NCI-H526 (cell line): Measurements from ENCODE around the gene FPR2.
"Not testable (repeated sequence)": the region's sequence is repeated elsewhere in the genome, so short reads cannot be mapped to it uniquely, and the experiment has no call there.

ENCODE experiments used
- DNase-seq, 2 experiments: peaks; one replicate each; lab custom pipeline; 2025; lab: John Stamatoyannopoulos, UW

Gene FPR2, protein sequence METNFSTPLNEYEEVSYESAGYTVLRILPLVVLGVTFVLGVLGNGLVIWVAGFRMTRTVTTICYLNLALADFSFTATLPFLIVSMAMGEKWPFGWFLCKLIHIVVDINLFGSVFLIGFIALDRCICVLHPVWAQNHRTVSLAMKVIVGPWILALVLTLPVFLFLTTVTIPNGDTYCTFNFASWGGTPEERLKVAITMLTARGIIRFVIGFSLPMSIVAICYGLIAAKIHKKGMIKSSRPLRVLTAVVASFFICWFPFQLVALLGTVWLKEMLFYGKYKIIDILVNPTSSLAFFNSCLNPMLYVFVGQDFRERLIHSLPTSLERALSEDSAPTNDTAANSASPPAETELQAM

DNA sequence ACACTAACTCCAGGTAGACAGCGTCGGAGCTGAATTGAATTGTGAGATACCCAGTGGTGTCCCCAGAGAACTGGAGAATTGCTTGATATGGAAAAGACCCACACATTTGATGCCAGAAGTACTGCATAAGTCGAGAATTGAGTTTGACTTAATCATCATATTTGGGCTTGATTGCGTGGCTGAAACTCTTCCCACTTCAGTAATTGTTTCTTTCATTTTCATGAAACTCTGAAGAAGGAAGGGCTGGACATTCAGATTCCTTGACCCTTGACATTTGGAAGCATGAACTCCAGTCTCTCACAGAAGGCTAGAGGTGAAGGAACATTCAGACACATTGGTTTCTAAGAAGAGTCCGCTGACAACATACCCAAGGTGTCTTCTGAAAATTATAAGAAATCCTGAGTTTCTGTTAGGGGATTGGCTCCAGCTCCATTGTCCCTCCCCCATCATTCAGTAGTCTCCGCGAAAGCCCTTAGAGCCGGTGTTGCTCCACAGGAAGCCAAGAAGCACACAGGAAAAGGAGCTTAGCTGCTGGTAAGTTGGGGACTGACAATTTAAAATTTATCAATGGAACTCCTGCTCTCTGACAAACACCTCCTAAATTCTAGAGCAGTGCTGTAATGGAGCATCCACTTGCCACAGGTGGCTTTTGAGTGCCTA is at the start of gene FPR2:
TSS of gene FPR2 (plus strand) at position 484 of the 660 bp plus-strand sequence. CDS start 7,479 bp downstream, outside the sequence.
- no peak for DNase-seq

DNA sequence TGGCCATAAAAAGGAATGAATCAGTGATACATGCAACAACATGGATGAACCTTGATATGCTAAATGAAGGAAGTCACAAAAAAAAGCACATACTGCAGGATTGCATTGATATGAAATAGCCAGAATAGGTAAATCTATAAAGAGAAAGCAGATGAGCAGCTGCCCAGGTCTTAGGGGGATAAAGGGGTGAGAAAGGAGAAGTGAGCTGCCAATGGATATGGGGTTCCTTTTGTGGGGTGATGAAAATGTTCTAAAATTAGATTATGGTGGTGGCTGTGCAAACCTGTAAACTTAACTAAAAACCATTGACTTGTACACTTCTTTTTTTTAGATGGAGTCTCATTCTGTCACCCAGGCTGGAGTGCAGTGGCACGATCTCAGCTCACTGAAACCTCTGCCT is 49.3 kb upstream of the FPR2 start:
- DNase-seq, result no peak

DNA sequence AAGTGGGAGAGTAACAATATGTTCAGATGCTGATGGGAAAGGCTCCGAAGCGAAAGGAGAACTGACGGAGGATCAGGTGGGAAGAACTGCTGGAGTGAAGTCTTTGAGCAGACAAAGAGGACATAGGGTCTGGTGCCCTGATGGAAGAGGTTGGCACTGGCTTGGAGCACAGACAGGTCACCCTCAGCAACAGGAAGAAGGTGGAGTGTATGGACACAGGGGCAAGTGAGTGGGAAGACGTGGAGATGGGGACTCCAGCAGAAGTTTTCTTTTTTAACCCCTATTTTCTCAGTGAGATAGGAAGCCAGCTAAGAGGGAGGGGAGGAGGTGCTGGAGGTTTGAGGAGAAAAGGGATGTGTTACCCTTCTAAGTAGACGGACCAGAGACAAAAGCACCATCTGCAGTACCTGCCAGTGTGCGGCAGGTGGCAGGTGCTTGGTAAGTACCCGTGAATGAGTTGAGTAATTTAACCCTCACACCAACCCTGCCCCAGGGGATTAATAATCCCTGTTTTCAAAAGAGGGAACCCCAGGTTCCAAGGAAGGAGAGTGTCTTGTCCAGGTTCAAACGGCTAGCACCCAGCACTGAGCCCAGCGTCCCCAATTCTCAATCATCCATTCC is 48.4 kb upstream of the FPR2 start:
- DNase-seq, result peak; percentile 72 to 89

DNA sequence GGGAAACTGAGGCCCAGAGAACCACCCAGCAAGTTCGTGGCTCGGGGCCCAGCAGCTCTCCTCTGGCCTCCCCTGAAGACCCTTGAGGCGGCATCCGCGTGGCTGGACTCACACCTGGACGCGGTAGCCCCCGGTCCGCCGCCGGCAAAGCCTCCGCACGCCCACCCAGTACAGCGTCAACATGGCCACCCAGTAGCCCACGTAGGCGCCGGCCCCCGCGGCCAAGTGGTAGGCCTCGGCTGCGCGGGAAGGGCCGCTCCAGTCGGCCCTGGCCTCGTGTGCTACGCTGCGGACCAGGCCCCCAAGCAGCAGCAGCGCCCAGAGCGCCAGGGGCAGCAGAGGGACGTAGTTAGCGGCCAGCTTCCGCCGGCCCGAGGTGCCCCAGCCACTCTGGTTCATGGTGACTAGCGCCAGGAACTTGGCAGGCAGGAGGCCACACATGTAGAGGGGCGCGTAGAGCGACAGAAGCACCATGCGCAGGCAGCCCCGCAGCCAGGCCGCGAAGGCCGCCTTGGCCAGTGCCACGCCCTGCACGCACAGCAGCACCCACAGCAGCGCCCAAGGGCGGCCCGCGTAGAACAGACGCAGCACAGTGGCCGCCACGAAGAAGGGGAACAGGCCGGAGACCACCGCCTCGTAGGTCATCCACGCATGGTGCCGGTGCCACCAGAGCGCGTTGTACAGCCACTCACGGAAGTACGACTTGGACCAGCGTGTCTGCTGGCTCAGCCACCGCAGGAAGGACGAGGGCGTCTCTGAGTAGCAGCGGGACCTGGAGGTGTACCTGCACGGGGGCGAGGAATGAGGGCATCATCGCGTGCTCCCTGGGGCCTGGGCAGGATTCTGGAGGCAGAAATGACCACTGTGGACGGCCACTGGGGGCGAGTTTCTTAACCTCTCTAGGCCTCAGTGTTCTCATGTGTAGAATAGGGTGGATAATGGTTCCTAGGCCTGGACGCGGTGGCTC is 47.4 kb upstream of the FPR2 start:
- no peak for DNase-seq

DNA sequence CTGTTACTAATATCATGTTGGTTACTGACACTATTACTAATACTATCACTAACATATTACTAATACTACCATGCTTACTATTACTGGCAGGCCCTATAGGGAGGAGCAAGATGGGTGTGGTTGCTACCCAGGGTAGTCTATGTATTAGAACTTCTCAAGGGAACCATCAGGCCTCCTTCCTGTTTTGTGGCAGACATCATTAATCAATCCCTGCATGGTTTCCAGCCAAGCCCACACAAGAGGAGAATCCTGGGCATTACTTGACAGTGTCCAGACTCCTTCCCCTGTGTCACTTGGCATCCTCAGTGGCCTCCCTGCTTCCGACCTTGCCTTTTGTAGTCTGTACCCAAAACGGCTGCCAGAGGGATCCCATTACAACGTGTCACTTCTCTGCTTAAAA is 46.1 kb upstream of the FPR2 start:
- DNase-seq, result no peak

DNA sequence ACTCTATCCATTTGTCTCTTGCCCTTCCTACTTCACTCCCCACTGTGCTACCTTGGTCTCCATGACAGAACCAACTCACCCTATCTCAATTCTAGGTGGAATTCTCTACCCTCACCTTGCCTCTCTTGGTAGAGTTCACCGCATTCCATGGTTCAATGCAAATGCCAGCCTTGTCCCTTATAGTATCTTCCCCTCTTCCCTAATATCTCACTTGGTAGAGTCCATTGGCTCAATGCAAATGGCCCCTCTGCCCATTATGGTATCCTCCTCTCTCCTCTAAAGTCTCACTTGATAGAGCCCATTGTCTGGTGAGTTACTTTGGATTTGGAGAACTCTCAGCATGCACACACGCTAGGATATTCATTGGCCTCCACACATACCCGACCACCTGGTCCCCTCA is 45.1 kb upstream of the FPR2 start:
- no peak for DNase-seq

DNA sequence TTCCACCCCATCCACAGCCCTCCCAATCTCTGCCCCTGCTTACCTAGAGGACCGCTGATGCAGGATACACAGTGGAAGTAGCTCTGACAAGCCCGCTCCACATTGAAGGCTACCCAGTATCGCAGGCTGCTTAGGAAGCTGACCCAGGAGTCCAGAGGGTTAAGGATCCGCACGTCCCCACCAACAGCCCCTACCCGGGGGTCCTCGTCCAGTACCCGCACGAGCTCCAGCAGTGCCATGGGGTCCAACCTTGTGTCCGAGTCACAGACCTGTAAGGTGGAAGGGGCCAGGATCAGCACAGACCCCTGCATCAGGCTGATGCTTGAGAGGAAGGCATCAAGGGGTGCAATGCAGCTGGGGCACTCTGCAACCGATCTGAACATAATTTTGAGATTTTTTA is 44.1 kb upstream of the FPR2 start:
- no peak for DNase-seq

DNA sequence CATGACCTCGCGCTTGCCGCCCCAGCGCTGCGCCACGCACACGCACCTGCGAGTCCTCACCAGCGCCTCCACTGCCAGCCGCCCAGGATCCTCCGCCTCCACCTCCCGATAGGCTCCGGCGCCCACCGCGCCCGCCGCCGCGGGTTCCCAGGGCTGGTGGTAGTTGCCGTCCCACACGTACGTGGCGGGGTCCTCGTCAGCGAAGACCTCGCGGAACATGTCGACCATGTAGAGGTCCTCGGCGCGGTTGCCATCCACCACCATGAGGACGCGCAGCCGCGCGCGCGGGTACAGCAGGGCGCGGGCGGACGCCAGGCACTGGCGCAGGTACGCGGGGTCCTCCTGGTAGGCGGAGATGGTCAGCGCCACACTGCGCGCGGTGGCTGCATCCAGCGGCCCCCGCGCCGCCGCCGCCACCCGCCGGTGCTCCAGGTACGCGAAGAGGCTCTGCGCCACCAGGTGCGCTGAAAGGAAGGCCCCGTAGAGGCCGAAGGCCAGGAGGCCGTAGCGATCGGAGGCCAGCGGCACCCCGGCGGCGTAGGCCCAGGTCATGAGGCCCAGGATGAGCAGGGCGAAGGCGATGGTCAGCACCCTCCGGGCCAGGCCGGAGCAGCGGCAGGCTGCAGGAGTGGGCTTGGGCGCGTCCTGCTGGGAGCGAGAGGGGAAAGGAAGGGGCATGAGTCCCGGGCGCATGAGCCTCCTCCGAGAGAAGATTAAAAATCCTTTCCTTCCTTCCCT is 41.6 kb upstream of the FPR2 start:
- DNase-seq, result no peak

DNA sequence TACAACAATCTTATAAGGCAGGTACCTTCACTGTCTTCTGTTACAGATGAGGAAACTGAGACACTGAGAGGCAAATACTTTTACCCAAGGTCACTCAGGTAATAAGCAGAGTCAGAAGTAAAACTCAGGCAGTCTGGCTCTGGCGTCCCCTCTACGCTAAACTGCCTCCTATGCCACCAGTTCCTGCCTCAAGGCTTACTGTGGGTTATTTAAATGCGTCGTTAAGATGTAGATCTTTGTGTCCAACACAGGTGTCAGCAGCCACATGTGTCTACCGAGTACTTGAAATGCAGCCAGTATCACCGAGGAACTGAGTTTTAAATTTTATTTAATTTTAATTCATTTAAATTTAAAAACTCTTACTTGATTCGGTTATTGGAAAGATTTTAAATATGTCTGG is 39.1 kb upstream of the FPR2 start:
- peak; percentile 60 to 70 for DNase-seq

DNA sequence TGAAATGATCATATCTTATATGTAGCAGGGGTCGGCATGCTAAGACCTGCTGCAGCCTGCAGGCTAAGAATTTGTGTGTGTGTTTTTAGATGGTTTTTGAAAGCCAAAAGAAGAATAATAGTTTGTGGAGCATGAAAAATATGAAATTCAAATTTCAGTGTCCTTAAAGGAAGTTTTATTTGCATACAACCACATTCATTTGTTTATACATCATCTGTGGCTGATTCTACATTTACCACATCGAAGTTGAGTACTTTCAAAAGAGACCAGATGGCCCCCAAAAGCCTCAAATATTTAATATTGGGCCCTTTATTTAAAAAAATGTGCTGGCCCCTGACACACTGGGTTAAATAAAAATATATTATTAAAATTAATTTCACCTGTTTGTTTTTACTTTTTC is 38.5 kb upstream of the FPR2 start:
- DNase-seq, result peak; percentile 74 to 79

DNA sequence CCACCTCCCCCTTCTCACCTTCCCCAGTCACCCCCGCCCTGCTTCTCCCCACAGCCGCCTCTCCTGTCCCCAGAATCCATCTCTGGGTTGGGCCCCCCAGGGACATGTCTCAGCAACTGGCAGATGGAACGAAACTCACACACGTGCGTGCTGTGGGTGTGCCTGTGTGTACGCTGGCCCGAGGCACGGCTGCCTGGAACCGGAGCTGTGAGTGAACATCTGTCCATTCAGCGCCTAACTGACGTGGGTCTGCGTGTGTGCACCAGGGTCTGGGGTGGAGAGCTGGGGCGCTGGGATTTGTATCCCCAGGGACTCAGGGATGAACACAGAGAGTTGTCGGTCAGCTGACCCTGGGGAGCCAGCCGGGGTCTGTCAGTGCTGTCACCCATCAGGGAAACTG is 36.4 kb upstream of the FPR2 start:
- peak in 1 of 2 experiments; percentile 46 for DNase-seq

DNA sequence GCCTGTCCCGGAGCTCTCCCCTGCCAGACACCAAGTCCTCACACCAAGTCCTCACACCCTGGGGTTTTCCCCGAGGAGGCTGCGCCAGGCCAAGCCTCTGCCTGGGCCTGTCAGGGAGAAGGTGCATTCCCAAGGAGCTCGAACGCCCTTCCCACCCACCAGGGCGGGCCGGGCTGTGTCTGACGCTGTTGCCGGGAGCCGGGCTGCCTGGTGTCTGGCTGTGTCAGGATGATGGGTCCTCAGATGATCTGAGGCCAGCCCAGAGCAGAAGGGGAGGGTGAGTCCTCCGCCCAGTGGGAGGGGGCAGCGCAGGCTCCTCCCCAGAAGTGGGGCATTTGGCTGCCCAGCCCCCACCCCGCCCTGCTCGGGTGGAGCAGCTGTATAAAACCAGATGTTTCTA is 34.9 kb upstream of the FPR2 start:
- no peak for DNase-seq

DNA sequence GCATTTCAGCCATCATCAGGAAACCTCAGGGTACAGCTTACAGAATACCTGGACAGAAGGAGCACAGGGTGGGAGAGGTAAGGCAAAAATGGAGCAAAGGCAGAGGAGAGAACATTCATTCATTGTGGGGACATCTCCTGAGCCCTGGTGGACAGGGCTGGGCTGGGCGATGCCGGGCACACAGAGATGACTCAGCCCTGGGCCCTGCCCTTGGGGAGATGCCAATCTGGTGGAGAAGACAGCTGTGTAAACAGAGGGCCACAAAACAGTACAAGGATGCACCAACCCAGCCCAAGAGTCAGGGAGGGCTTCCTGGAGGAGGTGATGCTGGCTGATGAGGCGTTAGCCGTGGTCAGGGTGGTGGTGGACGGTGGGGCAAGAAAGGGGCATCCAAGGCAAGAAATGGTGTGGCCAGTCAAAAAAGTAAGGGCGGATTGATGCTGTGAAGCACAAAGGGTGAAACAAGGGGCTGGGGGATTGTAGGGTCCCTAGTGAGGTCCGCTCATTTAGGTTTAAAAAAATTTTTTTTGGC is 33.6 kb upstream of the FPR2 start:
- no peak for DNase-seq

DNA sequence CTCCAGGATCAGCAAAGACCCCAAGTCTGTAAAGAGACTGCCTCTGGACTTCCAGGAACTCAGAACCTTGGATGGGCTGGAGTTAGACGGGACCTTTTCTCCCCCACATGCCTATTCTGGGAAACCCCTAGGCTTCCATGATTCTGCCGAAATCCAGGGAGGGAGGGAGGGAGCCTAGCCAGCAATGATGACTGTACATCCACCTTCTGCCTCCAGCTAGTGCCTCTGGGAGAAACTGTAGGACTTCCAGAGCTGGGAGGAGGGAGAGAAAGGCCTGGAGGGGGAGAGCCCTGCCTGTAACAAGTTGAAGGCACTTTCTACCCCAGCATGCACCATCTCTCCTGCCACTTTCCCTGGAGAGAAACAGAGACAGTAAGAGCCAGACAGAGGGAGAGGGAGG is 31.2 kb upstream of the FPR2 start:
- no peak for DNase-seq

DNA sequence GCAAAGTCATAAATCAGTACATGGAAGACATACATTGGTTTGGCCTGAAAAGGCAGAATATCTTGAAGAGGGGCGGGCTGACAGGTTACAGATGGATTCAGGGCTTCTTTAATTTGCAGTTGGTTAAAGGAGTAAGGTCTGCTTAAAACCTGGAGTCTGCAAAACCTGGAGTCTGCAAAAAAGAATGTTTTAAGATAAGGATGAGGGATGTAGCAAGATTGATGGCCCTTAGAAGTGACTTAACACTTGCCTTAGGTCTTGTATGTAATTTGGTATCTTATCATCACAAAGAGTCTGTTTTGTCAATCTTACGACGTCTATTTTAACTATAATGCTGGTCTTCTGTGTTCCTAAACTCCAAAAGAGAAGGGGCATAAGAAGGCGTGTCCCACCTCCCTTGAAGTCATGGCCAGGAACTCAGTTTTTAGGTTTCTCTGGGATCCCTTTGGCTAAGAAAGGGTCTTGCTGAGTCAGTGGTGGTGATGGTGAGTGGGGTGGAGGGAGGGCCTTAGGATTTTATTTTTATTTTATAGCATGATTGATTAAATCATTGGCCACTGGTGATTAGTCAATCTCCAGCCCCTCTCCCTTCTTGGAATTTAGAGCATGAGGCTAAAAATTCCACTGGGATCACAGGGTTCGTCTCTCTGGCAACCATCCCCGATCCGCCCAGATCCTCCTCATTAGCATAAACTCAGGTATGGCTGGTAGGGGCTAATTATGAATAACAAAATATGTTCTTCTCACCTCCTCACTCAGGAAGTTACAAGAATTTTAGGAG is 27.0 kb upstream of the FPR2 start:
- no peak for DNase-seq

DNA sequence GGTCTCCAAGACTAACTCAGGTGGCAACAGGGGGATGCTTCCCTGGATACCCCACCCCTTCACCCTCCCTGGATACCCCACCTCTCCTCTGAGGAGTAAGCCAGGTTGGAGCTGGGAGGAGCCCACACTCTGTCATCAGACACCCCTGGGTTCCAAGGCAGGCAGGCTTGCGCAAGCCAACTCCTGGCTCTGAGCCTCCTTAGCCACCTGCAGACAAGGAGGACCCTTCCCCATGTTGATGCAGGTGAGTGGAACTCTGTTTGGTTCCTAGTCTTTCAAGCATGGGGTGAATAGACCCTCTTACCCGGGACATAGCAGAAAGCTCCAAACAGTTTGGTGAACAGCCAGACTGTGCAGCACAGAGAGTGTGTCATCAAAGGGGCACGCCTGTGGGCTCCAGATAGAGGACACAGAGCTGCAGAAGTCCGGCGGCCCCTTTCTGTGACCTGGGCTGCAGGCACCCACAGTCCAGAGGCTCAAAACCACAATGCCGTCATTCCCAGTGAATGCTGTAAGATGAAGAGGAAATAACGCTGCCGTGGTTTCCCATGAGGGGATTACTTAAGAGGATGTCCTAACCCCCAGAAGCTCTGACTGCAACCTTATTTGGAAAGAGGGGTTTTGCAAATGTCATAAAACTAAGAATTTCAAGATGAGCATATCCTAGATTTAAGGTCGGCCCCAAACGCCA is 25.1 kb upstream of the FPR2 start:
- DNase-seq, result no peak

DNA sequence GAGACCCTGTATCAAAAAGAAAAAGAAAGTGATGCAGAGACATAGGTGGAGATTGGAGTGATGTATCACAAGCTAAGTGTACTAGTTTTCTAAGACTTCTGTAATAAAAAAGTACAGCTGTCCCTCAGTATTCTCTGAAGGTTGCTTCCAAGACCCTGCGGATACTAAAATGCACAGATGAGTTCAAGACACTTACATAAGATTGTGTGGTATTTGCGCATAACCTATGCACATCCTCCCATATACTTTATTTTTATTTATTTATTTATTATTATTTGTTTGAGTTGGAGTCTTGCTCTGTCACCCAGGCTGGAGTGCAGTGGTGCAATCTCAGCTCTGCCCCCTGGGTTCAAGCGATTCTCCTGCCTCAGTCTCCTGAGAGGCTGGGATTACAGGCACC is 23.6 kb upstream of the FPR2 start:
- DNase-seq, result no peak

DNA sequence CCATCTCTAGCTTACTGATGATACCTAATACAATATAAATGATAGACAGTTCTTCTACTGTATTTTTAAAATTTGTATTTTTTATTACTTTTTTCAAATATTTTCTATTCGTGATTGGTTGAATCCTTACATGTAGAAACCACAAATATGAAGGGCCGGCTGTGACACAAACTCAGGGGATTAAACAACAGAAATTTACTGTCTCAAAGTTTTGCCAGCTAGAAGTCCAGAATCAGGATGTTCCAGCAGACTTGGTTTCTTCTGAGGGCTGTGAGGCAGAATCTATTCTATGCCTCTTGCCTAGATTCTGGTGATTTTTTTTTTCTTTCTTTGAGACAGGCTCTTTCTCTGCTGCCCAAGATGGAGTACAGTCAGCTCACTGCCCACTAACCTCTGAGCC is 23.1 kb upstream of the FPR2 start:
- no peak for DNase-seq

DNA sequence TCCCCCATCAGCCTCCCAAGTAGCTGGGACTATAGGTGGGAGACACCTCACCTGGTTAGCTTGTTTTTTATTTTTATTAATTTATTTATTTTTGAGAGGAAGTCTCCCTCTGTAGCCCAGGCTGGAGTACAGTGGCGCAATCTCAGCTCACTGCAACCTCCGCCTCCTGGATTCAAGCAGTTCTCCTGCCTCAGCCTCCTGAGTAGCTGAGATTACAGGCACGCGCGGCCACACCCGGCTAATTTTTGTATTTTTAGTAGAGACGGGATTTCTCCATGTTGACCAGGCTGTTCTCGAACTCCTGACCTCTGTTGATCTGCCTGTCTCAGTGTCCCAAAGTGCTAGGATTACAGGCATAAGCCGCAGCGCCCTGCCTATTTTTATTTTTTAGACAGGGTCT is 22.5 kb upstream of the FPR2 start:
- not testable (repeated sequence) for DNase-seq
